NCI-H446 (cell line): ENCODE measurements around the gene ACAP2.
A peak's percentile ranks its signal among the peaks of the same experiment; 100 is the strongest.

Source experiments
- DNase-seq, 2 experiments: peaks; one replicate each; lab custom pipeline; 2025; lab: John Stamatoyannopoulos, UW

Gene ACAP2

DNA sequence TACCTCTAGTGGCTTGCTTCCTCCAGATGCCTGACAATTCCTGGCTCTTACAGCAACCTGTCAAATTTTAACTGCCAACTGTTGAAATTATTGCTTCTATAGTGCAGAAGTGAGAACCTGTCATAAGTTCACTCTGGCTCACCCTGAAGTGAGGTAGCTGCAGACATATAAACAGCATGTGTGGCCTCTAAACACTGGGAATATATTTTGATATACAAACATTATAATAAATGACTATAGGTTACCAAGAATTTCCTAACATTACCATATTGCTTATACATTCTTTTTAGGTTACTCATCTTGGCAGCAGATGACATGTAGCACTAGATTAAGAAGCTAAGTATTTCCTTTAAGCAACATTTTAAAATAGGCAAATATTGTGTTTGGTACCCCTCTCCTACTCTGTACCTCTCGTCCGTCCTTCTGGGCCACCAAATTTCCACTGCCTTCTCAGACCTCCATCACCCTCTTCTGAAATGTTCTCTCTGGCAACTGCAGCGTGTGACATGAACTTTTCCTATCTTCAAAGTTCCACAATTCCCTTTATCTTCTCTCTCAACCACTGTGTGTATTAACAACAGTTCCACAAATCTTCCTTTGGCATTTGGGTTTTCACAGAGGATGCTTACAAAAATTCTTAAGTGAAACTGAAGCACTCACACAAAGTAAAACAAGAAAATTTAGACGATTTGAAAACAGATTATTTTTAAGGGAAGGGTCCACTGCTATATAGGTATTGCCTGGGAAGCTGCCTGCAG lies 156.5 kb downstream of the ACAP2 start:
- no peak for DNase-seq

DNA sequence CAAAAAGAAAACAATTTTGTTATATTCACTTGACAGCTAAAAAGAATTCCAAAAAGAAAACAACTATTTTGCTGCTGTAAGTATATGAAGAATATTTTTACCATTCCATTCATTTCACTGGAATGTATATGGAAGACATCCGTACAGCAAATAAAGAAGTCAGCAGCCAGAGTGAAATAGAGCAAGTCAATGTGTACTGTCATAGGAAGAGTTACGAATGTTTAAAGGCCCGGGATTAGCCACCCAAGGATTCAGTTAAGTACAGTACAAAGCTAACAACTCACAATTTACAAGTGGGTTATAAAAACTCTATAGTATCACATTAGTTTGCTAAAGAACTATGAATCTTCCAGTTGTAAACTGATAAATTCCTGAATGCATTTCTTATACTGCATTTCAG lies 157.4 kb downstream of the ACAP2 start:
- no peak for DNase-seq

DNA sequence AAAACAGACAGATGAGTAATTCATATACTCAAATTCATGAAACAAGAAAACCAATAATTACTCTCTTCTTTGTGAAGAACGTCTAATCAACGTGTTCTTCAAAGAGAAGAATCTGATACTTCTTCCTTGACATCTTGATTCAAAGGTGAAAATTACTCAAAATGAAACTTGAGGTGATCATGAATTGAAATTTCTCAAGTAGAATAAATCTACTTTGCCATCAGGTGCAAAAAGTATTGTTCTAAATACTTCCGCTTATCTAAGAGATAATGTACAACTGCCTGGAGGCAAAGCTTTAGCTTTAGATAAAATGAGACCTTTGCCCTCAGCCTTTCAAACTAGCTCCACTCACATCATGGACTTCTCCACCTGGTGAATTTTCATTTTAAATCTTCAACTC lies 158.0 kb downstream of the ACAP2 start:
- DNase-seq = no peak

DNA sequence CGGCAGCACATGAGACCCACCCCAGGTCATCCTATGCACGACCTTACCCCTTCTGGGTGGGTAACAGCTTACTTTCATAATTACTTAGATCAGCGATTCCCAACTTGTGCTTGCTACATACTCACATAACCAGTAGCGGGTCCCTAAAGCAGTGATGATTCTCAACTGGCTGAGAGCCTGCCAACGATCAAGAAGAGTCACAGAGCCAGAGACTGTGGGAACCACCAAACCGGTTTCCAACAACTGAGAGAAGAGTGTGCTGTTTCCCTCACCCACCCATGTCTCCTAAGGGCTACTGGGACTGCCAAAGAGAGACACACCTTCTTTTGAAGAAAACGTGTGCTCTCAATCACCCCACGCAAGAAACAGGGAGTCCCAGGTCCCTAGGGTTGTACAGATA lies 159.9 kb downstream of the ACAP2 start:
- no peak for DNase-seq

DNA sequence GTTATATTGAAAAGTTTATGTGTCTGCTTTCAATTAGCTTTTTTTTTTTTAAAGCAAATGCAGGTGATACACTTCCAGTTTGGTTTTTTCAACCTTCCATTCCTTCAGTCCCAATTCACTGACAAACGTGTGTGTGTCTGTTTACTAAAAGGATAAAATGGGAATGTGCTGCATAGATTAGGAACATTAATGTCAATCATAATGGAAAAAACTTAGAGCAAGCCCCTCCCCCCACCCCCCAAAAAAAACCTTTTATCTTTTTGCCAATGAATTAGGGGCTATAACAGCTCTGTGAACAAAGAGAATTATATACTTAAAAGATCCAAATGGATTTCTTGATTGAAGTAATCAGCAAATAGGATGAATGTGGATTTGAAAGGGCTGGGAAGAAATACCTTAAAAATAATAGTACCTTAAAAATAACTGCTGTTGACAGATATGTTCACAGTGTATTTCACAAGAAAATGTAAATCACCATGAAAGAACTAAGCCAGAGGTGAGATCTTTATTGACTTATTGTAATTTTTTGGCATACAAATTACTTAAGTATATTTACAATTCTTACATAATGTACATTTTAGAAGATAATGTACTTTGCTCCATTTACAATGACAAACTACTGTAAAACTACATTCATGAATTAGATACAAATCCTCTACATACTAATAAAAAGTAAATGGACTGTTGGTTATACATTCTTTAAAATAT lies 168.4 kb downstream of the ACAP2 start:
- no peak for DNase-seq

DNA sequence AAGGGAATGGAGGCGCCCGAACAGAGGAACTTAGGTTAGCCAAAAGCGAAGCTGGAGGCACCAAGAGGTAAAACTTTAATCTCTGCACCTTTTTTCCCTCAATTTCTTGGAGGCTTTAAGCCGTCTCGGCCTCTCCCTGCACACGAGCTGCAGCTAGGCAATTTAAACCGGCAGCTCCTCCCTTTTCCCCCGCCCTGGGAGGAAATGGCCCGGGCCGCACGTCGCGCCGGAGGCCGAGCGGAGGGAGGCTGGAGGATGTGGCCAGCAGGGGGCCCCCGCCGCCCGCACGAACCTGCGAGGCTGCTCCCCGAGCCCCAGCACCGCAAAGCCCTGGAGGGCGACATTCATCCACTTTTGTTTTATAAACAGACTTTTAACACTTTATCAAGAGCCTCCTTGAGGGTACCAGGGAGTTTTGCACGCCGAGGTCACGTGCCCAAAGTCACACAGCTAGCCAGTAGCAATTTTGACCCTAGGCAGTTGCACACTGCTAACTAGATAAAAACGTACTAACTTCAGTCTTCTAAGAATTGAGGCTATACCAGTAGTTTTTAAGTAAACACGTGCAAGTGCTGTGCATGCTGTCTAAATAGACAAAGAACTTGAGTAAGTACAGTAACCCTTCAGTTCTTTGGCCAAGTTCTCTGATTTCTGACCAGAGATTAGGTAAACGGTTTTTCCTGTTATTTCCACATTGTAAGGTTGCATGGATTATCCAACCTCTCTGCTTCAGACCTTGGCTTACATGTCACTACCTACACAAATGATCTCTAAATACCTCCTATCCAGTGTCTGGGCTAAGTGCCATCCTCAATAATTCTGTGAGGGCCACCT lies 171.2 kb downstream of the ACAP2 start:
- peak; percentile 92 for DNase-seq

DNA sequence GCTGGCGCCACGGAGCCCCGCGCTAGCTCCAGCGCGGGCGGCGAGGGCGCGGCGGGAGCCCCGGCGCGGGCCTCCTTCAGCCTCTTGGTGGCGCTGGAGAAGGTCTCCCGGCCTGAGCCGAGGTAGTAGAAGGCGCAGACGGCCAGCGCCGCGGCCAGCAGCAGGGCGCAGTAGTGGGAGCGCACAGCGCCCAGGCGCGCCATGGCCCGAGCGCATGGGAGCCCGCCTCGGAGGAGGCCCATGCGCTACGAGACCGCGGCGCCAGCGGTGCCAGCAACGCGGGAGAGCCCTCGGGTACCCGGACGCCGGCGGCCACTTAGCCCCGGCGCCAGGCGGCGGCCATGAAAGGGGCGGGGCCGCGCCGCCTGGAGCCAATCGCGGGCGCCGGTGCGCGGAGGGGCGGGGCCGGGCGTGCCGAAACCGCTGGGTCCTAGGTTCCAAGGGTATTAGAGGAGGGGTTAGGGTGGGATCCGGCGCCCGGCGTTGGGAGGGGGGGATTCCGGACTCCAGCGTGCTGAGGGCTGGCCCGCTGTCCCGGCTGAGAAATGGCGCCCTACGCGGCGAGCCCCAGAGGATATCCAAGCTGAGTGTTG lies 171.9 kb downstream of the ACAP2 start, which contains the start of gene XXYLT1:
TSS of gene XXYLT1 (minus strand) at position 343 of the 593 bp plus-strand sequence. CDS start at position 242, 101 bp downstream.
- peak; percentile 92 to 96 for DNase-seq

DNA sequence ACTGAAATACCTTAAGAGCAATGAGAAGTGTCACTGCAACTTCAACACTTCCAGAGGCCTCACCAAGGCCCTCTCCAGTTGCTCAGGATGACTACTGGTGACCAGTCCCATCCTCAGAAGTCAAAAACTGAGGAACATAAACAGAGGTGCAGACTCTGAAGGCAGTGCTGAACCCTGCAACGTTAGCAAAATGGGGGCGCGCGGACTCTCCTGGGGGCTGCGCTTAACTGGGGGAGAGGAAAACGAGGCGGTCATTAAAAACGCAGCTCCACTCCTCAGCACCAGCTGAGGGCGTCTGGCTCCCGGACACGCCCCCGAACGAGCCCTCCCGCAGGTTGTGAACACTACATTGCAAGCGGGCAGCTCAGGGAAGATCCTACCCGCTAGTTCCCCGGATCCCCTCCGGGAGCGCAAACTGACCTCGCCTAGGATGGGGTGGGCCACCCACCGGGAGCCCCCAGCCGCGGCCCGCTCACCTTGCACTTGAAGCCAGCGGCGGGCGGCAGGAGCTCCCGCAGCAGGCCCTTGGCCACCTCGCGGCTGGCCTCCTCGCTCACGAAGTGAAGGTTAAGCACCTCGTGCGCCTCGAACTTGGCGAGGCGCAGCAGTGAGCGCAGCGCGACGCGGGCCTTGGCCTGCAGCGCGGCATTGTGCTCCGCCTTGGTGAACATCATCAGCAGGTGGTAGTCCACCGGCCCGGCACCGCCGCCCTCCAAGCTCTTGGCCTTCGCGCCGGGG lies 172.6 kb downstream of the ACAP2 start:
- peak; percentile 17 to 56 for DNase-seq

DNA sequence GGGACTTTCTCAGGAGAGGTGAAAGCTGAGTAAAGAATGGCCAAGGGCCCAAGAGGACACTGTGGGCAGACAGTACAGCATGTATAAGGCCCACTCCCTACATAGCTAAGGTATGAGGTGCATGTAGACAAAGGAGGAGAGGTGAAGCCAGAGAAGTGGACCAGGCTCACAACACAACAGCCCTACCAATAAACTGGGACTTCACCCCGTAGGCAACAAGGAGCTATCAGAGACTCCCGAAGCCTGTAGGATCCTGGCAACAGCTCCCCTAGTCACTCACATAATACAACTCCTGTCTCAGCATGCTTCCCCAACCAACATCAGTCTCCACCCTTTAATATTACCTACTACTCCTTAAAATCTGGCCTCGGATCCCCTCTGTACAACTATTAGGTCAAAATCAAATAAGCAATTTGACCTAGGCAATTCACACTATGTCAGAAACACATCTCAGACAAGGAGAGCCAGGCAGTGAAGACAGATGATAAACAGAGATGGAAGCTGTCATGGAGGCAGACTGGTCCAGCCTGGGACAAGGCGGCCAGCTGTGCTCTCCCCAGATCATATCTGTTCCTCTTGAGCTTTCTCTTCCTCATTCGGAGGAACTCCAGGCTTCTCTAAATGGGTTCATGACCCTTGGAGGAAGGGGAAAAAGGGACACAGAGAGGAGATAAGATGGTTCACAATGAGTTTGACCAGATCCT lies 173.3 kb downstream of the ACAP2 start:
- DNase-seq = no peak

DNA sequence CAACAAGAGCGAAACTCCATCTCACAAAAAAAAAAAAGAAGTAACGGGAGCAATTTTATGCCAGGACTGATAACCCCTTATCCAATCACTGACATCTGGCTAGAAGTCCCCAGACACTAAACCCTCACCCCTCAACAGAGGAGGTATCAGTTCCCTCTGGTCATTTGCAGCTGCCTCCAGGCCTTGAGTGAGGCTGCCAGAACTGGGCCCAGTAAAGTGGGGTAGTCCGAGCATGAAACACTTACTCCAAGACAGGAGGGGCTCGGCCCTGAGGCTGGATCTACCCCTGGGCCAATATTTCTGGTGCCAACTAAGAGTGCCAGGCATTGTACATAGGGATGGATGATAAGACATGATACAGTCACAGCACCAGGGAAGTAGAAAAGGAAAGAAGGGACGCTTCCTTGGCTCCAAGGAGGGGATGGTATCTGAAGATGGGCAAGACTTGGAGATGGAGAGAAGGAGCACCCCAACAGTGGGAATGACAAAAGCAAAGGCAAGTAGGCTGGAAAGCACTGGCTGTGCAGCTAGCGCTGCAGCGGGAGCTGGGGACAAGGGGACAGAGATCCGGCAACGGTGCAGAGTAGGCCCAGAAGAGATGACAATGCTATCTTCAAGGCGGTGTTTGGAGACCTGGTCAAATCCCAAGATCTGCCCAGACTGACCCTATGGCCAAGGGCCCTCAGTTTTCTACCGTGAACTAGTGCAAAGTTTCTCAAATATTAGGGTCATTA lies 174.1 kb downstream of the ACAP2 start:
- no peak for DNase-seq

DNA sequence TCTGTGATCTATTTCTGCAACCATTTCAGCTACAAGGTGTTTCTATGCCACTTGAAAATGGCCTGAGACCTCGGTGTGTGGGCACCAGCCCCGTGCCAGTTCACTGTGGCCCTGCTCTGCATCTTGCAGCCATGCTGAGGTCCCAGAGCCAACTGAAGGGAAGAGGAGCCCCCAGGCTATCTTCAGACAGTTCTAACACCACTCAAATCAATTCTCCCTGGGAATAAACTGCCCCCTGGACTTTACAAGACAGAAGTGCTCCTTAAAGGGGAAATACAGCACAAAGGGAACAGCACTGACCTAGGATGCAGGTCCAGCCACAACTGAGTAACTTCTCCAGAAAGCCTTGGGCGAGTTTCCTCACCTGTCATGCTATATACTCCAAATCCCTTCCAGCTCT lies 175.7 kb downstream of the ACAP2 start:
- DNase-seq = no peak

DNA sequence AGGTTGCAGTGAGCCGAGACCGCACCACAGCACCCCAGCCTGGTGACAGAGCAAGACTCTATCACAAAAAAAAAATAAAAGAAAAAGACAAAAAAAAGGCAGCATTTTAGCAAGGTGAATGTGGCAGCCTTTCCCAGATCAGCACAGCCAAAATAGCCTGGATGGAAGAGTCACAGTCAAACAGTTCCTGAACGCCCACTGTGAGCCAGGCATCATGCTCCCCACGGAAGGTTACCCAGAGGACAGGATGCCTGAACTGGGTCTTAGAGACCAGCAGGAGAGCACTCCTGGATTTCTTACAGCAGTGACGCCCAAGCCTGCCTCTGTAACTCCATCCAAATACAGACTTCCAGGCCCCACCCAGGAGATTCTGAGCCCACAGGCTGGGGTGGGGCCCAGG lies 176.4 kb downstream of the ACAP2 start:
- DNase-seq = no peak

DNA sequence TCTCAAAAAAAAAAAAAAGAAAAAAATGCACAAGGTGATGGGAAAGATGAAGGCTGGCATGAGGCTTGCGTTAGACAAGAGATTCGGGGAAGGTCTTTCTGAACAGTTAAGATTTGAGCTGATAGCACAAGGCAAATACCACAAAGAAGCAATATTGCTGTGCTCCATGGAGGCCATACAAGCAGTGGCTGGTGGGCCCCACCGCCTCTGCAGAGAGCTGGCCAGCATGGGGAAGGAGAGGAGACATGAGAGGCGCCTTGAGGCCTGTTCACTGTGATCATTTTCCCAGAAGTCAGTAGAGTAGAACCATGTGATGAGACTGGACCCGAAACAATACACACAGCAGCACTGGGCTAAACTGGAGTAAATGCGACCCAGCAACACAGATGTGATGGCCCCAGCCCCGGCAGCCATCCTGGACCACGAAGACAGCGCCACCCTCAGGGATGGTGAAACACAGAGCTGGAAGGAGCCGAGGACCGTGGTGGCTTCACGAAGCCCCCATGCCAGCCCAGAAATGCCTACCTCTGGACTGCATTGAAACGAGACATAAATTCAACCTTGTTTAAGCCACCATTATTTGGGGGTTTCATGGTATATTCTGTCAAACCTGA lies 177.3 kb downstream of the ACAP2 start:
- DNase-seq = no peak

DNA sequence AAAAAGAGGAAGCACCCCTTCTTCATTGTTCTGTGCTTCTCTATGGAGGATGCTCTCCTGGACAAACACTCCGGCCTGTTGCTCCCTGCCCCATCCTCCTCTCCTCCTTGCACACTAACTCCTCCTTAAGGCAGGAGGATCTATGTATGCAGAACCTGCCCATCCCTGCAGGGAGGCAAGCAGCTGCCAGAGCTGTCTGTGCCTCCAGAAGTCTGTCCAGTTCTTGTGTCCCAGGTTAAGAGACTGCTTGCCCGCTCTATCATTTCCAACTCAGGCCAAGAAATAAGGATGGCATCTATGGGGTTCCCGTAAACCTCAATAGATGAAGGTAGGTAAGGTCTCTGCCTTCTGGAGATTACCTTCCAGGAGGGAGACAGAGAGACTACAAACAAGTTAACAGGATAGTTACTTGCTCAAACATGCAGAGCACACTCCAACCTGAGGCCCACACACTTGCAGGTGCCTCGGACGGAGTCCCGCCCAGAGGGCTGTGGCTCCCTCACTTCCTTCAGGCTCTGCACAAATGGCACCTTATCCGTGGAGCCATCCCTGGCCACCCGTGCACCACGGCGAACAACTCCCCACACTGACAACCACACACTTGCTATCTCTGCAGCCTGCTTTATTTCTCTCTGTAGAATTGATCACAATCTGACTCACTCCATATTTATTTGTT lies 178.8 kb downstream of the ACAP2 start:
- no peak for DNase-seq

DNA sequence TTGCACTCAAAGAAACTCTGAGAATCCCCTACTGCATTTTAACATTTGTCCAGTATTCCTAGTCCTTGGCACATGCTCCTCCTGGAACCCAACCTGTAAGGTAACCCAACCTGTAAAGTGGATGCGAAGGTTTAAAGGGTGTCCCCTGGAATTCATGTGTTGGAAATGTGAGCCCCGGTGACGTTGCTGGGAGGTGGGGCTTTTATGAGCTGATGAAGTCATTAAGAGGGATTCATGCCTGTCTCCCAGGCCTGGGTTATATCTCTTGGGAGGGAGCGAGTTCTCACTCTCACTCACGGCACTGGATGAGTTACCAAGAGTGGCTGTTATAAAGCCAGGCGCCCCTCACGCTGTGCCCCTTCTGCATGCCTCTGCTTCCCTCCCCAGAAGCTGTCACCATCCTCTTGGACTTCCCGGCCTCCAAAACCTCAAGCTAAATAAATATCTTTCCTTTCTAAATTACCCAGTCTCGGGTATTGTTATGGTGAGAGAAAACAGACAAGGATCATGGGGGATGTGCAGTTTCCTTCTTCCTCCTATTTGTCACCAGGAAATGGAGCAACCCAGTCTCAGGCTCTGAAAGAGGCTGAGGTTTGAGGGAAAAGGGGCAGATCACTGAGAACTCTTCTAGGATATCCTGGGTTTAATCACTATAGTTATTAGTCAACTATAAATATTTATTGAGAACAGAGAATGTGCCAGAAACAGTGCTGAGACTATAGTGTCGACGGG lies 179.5 kb downstream of the ACAP2 start:
- DNase-seq = no peak

DNA sequence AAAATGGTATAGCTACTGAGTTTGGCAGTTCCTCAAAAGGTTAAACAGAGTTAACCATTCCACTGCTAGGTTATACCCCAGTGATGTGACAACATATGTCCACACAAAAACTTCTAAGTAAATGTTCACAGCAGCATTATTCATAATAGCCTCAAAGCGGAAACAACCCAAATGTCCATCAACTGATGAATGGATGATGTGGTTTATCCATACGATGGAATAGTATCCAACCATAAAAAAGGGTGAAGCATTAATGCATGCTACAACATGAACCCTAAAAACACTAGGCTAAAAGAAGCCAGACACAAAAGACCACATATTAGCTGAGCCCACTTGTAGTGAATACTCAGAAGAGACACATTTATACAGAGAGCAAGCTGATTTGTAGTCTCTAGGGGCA lies 180.9 kb downstream of the ACAP2 start:
- no peak for DNase-seq

DNA sequence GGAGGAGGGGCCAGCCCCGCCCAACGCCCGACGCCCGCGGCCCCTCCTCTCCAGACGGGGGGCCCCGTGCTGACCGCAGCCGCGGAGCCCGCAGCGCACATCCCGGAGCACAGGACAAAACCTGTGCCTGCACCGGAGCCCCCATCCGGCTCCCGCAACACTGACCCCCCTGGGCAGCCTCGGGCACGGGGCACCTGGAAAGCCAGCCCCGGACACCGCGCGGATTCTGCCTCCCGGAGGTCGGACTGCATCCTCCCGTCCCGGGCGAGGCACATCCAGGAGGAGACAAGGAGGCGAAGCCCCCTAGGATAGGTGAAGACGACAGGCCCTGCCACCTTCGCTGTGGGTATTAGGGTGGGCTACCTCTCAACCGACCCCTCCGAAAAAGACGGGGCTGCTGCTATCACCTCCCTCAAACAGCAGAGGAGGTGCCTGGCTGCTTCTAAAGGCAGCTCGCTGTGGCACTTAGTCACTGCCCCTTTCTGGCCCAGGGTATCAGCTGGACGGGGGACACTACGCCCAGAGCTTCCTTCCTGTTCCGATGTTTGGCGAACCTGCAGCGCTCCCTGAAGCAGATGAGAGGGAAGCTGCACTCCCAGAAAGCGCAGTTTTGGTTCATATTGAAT lies 182.4 kb downstream of the ACAP2 start:
- no peak for DNase-seq
